CMK (cell line): ENCODE results near the gene SEC14L2.

ENCODE experiments used
- DNase-seq: peaks from one replicate; pipeline ENCODE4 v3.0.0-alpha.2; 2010; ENCODE audit warnings: low read depth

Gene SEC14L2

DNA sequence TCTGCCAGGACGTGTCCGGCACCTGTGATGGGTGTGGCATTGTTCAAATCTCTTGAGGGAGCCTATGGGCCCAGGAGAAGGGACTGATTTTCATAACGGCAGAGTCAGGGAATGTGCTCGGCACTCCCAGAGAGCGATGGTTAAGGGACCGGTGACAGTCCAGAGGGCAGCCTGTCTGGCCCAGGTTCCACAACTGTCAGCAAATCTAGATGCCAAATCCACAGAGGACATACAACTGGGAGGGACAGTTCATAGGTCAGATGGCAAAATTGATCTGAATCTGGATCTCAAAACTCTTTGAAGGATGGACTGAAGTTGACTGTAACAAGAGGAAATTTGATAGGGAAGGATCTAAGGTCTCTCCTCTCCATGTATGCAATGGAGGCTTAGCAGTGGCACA, 7.5 kb downstream of the SEC14L2 start:
- DNase-seq, result no peak

DNA sequence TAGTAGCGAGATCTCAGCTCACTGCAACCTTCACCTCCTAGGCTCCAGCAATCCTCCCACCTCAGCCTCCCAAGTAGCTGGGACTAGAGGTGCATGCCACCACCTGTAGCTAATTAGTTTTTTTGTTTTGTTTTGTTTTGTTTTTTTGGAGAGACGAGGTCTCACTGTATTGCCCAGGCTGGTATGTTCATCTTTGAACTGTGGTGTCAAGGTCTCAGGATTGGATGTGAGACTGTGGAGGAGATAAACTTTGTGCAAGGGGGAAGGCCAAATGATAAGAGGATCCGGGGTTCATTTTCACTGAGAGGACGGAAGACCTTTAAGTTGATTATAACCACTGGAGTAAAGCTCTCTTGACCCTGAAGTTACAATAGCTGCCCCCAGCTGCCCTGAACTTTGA, 8.9 kb downstream of the SEC14L2 start:
- no peak for DNase-seq

DNA sequence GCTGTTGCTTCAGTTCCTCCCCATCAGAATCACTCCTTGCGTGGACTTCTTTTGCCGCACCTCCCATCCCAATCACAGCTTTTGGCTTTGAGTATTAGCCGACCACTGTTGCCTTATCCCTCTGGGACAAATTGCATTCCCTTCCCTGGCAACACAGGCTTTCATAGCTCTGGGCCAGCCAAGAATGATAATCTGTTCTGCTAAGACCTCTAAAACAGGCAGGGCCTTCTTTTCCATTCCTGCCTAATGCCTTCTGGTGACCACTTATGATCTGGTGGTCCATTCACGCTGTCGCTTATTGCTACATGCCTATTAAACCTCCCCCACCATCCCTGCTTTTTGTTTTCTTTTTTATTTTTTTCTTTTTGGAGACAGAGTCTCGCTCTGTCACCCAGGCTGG, 9.6 kb downstream of the SEC14L2 start:
- DNase-seq, result no peak

DNA sequence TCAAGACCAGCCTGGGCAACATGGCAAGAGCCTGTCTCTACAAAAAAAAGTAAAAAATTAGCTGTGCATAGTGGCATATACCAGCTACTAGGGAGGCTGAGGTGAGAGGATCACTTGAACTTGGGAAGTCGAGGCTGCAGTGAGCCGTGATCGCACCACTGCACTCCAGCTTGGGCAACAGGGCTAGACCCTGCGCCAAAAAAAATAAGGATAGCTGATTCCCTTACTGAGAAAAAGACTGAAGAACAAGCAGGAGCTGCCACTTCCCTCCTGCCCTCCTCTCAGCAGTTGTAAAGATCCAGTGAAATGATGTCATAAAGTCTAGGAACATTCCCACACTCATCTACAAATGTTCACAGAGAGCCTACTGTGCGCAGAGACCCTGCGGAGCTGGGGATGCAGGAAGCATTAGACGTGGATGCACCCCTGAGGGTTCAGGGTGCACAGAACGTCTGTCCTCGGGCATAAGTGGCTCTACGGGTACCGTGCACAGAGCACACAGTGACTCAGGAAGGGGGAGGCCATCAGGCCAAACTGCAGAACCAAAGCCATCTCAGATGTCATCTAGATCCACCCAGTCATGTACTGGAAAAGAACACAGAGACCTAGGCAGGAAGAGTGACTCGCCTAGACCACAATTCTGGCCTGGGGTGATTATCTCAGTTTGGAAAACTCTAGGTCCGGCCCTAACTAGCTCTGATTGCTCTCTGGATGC, 11.7 kb downstream of the SEC14L2 start:
- no peak for DNase-seq

DNA sequence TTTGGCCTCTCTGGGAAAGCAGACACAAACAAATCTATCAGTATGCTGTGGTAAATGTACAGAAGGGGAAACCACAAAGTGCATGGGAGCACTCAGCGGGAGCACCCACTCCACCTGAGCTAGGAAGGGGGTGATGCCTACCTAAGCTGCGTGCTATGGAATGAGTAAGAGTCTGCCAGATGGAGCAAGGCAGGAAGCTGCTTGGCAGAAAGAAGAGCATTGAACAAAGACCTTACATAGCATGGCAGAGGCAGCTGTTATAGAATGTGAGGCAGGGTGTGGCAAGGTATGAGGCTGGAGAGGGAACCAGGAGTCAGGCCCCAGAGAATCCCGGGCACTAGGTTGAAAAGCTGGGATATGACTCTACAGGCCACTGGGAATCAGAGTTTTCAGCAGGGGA, 15.0 kb downstream of the SEC14L2 start:
- no peak for DNase-seq

DNA sequence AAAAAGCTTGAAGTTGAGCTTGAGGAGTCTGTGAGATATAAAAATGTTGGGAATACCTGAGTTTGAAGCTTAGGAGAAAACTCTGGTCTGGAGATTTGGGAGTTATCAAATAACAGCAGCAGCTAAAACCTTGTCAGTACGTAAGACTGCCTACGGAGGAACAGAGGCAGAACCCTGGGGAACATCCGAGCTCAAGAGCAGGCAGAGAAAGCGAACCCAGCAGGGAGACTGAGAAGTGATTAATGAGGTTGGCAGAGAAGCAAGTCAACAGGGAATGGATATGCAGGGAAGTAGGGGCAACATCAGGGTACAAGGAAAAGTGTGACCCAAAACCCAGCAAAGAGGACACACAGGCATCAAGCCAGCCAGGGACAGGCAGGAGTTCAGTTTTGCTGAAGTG, 16.2 kb downstream of the SEC14L2 start:
- no peak for DNase-seq

DNA sequence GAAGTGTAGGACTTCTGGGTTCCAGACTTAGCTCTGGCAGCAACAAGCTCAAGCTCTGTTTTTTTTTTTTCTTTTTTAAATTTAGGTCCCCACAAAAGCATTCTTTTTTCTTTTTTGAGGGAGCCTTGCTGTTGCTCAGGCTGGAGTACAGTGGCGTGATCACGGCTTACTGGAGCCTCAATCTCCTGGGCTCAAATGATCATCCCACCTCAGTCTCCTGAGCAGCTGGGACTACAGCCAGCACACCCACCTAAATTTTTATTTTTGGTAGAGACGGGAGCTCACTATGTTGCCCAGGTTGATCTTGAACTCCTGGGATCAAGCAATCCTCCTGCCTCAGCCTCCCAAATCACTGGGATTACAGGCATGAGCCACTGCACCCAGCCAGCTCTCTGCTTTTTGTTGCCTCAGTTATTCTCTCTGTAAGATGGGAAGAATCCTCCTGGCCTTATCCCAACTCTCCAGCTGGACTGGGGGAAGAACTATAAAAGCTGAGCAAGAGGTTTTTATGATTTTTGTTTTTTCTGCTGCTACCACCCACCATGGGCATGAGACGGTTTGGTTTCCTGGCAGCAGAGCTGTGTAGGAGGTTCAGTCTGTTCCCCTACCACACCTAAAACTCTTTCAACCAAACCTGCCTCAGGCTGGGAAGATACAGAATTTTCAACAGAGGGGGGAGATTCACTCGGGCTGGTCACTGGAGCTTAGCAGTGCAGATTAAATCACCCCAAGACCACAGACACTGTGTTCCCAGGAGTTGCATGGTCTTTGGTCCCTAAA, 17.1 kb downstream of the SEC14L2 start:
- no peak for DNase-seq

DNA sequence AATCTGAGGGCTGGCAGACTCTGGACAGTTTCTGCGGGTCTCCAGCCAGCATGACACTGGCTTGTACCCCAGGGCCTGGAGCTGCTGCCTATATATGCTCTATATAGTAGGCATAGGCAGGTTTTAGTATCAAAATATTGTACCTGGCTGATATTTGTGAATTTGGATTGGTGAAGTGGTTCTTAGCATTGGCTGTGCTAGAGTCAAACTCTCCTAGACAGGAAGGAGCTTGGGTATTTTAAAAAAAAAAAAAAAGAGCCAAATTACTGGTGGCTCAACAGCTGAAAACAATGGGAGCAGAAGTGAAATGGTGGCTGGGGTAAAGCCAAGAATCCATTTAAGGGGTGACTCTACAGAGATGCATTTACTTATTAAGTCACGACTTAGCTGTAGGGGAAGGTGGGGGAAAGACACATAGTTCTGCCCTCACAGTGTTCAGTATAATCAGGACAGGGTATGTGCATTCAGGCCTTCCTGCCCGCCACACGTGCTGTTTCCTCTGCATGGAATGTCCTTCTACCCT, 17.8 kb downstream of the SEC14L2 start:
- no peak for DNase-seq

DNA sequence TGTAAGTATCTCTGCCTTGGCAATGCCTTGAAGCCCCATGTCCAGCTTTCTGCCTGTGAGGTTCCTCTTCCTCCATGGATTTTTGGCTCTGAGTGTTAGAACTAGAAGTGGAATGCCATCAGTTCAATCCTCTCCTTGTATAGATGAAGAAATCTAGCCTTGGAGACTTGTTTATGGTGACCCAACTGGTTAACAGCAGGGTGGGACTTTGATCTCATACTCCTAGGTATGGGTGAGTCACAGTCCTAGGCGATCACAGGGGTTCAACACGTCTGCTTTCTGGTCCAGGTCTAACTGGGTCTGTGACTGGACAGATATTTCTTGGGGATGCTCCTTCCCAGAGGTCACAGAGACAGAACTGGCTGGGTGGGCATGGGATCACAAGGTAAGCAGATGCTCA, 19.6 kb downstream of the SEC14L2 start:
- no peak for DNase-seq

DNA sequence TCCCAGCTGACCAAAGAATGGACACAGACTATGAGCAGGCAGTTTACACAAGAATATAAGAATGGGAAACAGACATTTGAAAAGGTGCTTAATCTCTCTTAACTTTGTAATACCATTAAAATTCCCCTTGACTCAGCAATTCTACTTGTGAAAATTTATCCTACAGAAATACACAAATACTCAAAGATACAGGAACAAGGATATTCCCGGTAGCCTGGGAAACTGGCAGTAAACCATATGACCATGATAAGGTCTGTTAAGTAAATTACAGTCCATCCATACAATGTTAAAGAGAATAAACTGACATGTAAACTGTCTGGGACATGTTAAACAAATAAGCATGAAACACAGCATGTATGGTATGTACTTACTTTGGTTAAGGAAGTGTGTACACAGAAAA, 20.0 kb downstream of the SEC14L2 start:
- DNase-seq, result no peak

DNA sequence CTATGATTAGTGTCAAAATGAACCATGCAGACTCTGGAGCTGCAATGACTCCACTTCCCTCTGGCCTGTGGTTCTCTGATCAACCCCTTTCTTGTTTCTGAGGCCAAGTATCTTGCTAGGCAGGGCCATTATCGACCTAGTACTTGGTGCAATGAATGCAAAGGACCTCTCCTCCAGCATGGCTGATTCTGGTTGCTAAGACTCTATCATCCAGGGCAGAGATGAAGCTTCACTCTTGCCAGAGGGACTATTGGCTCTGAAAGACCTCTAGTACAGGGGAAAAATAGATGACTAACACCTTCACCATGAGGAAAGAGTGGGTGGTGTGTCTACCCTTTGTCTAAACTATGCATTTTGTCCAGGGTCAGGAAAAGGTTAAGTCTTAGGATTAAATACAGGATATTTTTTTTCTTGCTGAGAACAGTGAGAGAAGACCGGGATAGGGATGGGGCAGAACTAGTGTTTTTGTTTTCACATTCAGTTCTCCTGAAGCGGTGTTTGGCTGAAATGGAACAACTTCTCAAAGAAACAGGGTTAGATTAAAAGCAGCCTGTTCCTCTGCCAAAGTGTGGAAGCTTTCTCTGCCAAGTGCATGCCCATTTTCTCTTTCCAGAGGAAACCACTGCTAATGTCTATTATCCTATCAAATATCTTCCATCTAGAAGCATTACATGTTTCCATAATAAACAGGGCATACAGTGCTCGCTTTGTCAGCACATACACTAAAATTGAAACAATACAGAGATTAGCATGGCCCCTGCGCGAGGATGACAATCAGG, 23.7 kb downstream of the SEC14L2 start:
- no peak for DNase-seq

DNA sequence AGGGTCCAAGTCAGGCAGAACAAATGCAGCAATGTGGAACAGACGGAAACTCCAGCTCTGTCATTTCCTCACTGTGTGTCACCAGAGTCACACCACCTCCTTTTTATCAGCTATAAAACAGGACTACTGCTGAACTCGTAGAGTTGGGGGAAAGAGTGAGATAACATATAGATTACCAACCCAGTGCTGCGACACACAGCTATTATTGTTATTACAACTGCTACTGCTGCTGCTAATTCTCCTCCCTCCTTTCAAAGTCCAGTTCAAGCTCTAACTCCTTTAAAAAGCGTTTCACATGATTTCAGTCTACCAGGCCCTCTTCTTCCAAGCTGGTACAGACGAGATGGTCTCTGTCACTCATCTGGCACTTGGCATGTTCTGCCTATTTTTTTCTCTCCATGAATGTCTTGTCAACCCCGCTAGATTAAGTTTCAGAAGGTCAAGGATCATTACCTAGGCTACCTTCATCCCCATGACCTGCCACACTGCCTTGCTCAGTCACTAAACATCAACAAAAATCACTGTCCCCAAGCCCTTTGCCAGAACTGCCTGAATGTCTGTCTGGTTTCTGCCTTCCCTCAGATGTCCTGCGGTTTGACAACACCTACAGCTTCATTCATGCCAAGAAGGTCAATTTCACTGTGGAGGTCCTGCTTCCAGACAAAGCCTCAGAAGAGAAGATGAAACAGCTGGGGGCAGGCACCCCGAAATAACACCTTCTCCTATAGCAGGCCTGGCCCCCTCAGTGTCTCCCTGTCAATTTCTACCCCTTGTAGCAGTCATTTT, 25.1 kb downstream of the SEC14L2 start:
- no peak for DNase-seq

DNA sequence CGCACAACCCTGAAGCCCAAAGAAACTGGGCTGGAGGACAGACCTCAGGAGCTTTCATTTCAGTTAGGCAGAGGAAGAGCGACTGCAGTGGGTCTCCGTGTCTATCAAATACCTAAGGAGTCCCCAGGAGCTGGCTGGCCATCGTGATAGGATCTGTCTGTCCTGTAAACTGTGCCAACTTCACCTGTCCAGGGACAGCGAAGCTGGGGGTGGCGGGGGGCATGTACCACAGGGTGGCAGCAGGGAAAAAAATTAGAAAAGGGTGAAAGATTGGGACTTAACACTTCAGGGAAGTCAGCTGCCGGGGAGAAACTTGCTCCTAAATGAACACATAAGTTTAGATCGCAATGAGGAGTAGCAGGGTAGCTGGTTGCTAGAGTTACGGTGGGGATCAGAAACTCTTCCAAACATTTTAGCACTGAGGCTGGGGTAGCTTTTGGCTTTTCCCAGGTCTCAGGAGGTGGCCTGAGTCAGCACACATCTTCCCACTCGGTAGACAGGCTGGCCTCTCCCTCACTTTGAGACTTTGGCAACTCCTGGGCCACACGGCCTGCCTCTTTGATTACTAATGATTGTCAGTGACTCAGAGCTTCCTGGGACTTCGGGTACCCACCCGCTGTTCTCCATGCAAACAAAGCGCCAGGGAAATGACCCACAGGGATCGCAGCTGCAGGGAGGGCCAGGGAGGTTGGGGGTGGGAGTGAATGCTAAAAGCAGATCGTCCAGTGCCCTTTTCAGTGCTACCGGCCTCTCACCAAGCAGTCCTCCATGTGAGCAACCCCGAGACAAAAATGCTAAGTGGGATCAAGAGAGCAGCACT, 25.9 kb downstream of the SEC14L2 start:
- no peak for DNase-seq

DNA sequence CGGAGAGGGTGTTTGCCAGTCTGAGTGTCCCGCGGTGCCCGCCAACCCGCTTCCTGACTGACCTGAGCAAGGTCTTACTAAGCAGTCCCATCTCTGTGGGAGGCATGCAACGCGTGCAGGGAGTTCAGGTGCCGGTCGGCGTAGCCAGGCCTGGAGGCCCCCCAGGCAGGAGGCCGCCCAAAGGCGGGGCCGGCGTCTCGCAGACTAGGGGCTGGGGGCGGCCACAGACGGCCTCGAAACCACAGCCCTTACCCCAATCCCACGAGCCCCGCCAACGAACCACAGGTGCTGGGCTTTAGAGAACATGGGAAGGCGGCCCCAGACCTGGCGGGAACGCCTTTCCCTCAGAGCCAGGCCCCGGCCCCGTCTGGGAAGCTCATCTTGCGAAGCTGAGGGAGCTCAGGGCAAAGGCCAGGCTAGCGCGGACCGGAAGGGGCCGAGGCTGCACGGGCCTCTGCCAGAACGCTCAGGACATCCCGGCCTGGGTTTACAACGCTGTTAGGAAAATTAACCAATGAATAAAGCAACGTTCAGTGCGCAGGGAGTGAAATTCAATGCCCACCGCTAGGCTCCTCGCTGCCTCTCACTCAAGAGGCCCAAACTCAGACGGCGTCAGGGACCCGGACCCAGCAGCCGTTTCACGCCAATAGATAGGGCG, 26.6 kb downstream of the SEC14L2 start:
- no peak for DNase-seq

DNA sequence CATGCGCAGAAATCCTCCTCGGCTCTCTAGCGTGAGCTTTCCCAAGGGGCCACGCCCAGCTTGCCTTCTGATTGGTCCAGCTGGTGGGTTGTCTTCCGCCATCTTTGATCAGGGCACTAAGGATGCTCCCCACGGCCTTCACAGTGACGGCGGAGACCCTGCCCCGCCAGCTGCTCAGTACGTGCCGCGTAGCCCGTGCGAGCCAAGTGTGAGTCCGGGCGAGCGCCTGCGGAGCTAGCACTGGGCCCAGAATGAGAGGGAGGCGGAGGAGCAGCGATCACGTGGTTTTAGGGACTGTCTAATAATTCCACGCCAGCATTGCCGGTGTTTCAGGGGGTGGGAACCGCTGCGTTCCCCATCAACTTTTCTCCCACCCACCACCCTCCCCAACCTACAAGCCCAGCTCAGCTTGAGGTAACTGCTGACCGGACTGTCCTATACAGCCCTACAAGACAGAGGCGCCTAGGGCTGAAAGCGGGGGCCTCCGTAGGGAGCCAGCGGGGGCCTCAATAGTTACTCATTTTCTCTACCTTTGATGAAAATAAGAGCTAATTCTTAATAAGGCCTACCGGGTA, 27.2 kb downstream of the SEC14L2 start:
- DNase-seq, result peak; percentile 98

DNA sequence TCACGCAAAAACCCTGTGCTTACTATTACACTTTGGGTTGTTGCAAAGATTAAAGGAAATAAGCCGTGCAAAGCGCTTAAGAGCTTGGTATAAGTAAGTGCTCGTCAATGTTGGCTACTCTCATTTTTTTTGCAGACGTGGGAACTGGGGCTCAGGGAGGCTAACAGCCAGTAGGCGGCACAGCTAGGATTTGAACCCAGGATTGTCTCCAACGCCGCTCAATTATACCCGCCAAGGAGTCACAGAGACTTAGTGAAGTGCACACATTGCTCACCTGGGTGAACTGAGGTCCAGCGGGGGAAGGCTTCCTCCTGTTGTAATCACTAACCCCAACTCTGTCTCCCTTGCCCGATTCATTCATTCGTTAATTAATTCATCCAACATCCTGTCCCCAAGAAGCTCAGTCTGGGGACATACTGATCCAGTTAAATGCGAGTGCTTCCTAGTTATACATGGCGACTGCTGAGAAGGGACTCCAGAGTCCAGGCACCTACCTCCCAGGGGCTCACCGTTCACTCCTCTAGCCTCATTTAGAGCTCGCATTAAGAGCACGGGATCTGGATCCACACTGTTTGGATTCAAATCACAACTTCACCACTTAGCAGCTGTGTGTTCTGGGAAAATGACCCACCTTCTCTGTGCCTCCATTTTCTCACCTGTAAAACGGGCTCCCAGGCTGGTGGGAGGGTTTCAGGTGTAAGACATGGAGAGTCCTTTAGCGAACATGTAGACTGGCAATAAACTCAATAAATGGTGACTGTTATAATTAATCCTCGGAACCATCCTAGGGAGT, 27.9 kb downstream of the SEC14L2 start:
- DNase-seq, result no peak

DNA sequence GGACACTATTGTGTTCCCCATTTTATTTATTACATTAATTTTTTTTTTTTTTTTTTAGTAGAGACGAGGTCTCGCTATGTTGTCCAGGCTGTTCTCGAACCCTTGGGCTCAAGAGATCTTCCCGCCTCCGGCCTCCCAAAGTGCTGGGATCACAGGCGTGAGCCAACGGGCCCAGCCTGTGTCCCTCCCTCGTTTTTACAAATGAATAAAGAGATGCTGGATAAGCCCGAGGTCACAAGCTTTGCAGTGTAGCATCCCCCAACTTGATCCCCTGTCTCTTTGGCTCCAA, 28.5 kb downstream of the SEC14L2 start:
- DNase-seq, result no peak

DNA sequence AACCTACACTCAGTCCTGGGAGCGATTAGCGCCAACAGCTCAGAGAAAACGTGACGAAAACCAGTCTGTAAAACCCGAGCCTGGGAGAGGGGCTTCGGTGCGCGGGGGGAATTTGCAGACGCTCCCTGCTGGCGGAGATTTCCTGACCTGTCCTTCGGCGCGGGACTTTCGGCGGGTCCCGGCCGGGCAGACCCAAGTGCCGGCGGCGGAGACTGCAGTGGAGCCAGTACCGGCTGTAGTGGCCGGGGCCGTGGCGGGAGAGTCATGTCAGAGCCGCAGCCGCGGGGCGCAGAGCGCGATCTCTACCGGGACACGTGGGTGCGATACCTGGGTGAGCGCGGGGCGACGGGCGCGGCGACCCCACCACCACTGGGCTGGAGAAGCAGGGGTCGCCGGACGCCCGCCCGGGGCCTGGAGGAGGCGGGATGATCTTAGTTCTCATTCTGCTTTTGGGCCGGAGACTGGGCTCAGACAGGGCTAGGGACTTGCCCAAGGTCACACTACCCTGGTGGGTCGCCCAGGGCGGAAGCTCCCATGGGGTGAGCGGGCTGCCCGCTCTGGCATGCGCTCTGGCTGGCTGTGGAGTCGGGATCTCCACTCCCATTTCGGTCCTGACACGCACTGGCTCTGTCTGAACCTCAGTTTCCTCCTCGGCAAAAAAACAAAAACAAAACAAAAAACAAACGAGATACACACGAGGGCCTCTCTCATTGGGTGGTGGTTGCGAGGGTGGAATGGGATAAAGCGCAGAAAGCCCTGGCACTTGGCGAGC, 29.0 kb downstream of the SEC14L2 start, which contains the start of gene MTFP1:
Gene MTFP1 (plus strand): TSS at position 153 of the 772 bp plus-strand sequence. CDS start 112 bp downstream, at position 265.
- no peak for DNase-seq
